HG03469 (cell line): ENCODE measurements around the gene FOCAD.

Source experiments
- ATAC-seq: cut with Tn5 transposase; IDR thresholded peaks from one replicate; pipeline ENCODE4 v1.9.1; 2021; ENCODE audit warnings: mild to moderate bottlenecking, moderate library complexity, moderate number of reproducible peaks; ENCODE audit not compliant: unreplicated experiment

The FOCAD gene

GRCh38 chr9:20788526-20789451 is 104.7 kb downstream of the FOCAD start:
- no peak for ATAC-seq

DNA sequence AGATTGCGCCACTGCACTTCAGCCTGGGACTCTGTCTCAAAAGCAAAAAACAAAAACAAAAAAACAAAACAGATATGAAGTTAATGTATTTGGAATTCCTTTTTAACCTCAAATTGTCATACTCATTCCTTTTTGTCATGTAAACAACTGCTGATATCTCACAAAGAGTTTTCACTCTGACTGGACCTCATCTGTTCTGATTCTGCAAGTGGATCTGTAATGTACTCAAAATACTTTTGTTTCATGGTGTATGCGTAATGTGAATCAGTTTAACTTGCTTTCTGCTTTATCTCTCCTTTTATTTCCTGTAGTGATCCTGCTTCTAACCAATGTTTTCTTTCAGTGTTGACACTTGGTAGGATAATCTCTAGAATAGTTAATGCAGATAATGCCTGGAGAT is 106.7 kb downstream of the FOCAD start:
- ATAC-seq, result no peak

DNA sequence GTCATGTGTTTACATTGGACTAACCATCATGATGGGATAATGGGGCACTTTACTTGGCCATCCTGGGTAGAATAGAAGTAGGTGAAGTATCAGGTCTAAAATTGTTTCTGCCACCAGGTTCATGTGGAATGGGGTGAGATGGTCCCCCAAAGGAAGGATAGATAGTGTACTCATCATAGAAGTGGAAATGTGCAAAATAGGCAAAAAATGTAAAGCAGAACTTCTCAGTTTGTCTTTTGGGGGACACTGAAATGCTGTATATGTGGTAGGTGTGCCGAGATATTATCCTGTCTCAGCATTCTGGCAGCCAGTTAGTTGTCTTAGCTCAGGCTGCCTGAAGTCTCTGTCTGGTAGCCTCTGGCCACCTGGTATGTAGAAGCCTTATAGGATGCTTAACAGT is 107.6 kb downstream of the FOCAD start:
- ATAC-seq, result no peak

GRCh38 chr9:20804489-20805250 is 120.6 kb downstream of the FOCAD start:
- ATAC-seq, result no peak

- no peak for ATAC-seq
Observed at GRCh38 chr9:20805766-20806165, 121.7 kb downstream of the FOCAD start.

DNA sequence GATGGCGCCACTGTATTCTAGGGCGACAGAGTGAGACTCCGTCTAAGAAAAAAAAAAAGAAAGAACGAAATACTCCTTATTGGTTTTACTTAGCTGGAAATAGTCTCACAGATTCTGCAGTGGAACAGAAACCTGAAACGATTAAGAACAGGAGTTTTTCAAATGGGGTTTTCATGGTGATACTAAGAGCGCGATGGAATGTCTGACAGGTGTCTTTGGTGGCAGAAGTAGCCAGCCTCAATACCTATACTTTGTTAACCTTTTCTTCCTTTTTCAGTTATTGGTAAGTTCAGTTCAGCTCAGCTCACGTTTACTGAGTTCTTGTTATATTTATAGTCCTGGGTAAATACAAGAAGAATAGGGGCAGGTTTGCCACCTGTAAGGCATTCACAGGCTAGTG is 123.9 kb downstream of the FOCAD start:
- no peak for ATAC-seq

DNA sequence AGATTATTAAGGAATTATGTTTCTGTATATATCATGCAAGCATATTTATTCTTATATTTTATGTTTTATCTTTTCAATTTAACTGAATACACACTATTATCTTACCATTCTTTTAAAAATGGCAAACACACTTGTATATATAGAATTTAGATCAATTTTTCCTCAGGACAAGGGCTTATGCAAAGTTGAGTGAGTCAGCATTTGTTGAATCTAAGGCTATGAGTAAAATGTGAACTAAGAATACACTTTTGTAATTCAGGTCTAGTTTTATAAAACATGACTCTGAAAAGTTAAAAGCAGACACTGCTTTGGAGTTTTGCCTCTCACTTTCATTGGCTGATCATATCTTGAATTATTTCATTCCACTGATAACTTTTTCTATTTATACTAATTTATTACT is 127.8 kb downstream of the FOCAD start:
- no peak for ATAC-seq

DNA sequence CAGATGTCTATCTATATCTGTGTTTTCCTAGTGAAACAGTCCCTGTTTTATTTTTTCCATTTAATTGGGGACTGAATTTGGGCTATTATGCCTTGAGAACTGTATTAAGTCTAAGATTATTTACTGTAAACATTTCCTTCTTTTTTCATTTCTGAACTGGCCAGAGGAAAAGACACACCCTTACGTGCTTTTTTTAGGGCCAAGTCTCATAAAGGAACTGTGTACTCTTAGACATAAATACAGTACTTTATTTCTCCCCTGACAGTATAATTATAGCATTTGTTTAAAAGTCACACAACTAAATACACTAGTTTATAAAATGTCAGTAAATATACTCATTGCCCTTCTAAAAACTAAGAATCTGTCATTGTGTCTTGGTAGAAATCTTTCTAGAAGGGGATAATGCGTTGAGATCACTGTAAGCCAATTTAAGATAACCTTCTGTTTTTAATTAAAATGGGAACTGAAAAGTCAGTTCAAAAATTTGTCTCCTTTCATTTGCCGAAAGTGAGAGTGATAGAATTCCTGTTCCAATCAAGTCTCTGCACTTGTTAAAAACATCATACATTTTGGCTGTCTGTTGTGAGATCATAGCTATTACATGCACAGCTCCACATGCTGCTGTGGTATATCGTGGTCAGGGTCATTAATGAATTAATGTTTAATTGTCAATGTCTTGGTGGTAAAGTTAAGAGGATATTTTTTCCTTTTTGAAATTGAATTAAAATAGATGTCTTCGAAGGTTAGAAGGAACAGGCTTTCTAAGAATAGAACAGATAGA is 132.1 kb downstream of the FOCAD start:
- no peak for ATAC-seq

GRCh38 chr9:20823051-20823450 is 139.0 kb downstream of the FOCAD start:
- ATAC-seq, result no peak

DNA sequence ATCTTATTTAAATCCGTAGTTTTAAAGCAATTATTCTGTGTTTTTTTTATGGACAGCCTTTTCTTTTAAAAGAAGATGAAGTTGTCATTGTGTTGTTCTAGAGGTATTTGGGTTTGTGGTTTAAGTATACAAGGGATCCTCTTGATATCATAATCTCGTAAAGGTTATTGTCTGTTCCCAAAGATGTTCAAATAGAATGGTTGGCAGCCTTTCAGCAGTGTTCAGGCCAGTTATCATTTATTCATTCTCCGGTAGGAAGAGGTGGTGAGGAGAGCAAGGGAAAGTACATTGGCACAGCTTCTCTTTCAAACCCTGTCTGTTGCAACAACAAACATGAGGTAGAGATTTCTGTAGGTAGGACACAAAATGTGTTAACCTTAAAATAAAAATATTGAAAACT is 147.0 kb downstream of the FOCAD start:
- ATAC-seq, result no peak

DNA sequence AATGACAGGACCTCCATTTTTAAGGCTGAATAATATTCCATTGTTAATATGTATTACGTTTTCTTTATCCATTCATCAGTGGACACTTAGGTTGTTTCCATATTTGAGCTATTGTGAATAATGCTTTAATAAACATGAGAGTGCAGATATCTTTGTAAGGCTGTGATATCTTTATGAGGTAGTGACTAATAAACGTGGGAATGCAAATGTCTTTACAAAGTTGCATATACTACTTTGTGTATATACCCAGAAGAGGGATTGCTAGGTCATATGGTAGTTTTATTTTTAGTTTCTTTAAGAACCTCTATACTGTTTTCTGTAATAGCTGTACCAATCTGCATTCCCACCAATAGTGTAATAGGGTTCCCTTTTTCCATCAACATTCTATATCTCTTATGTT is 148.7 kb downstream of the FOCAD start:
- ATAC-seq, result no peak

DNA sequence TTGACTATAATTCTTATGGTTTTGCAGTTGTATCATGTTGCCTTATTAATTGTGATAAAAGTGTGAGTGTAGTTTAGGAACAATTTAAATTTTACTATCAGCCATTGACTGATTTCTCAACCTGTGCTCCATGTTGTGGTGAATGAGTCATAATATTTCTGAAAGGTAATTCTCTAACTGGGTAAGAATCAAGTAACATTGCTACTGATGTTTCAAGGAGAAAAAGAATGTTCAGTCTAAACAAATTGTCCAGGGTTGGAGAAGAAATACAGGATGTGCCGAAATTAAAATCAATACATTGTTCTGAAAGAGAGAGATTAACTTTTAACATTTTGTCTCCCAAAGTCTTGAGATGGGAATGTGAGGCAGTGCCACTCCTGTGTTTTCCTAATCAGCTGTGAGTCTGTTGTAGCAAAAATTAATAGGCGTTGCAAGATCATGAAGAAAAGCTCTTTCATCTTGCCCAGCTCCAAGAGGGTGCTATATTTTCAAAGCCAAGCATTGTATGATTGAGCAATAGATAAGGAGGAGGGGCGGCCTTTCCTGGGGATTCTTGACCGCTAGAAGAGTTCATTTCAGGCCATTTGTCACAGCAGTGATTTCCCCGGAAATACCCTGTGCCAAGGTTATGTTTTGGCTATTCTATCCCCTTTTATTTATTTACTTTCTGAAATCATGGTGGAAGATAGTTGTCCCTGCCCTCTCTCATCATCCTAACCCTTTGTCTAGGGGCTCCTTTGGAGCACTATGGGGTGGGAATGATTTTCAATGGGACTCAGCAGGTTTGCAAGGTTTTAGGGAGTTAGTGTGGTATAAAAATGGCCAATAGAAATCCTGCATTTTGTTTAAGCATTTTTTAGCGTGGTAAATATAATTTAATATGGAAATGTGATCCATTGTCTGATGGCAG is 151.6 kb downstream of the FOCAD start:
- no peak for ATAC-seq

DNA sequence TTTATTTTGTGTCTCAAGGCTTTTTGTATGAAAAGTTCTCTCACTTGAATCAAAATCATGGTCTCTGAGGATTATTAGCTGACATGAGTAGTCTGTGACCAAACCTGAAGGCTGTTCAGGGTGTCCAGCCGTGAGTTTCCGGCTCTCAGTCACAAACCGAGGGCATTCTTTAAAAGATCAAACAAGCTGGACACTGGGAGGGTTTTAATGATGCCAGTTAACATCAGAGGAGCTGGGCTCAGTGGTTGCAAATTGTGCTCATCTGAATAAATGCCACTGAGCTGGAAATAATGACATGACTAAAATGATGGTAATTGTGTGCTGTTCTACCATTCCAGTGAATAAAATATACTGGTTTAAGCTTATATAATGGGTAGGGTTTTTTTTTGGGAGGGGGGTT is 153.1 kb downstream of the FOCAD start:
- ATAC-seq, result no peak

GRCh38 chr9:20838218-20838617 is 154.2 kb downstream of the FOCAD start:
- ATAC-seq, result no peak

- ATAC-seq, result no peak
Observed at GRCh38 chr9:20844916-20845315, 160.9 kb downstream of the FOCAD start.

- no peak for ATAC-seq
Observed at GRCh38 chr9:20848490-20848889, 164.4 kb downstream of the FOCAD start.

DNA sequence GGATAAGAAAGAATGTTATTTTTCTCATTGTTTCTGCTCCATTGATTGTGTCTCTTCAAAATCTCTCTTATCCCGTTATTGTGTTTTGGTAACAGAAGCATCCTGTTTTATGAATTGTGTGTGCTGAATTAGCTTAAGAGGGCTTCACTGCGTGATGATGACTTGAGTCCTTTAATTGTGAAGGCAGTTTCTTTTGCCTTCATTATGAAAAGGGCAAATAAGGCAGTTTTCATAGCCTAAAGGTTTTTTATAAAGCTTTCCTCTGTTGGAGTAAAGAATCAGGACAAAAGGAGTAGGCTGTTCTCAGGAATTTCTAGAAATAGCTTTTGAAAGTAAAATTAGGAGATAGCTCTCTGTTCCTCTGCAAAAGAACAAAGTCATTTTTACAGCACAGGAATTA is 169.8 kb downstream of the FOCAD start:
- ATAC-seq, result no peak

- no peak for ATAC-seq
Observed at GRCh38 chr9:20854444-20854843, 170.4 kb downstream of the FOCAD start.

DNA sequence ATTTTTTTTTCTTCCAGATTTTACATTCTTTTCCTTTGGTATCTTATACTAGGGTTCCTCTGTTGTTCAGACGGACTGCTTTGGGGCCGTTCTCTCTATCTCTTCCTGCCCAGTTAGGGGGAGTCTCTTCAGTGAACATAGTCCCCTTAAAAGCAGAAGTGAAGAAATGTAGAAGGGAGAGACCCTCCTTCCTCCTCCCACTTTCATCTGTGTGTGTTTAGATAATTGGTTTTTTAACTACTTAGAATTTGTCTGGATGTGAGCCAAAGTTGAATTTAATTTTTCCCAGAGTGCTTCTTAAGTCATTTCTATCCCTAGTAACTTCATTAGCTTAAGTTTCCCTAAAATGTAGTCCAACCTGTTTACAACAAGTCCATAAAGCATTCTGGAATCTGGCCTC is 179.9 kb downstream of the FOCAD start:
- no peak for ATAC-seq

DNA sequence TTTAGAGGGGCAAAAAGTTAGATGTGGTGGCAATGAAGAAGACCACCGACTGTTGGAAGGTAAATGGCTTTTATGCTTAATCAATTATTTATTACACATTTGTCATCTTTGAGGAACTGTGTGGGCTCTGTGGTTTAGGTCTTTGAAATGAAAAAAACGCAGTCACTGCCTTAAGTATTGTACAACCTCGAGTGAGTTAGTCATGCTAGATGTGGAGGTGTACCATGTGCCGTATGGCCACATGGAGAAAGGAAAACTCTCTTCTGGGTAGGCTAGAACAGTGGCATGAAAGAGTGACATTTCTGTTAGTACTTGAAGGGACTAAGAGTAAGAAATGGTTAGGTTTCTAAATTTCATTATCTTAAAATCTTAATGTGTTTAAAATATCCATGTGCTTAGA is 181.3 kb downstream of the FOCAD start:
- ATAC-seq, result no peak
